ENCODE measurements around the gene CARS1.
A peak's percentile ranks its signal among the peaks of the same experiment; 100 is the strongest.

The CARS1 gene

GRCh38 chr11:3008746-3009336 is 48.4 kb downstream of the CARS1 start:
- DNase-seq (ENCODE audit: low read depth): no peak

GRCh38 chr11:3007404-3008010 is 49.7 kb downstream of the CARS1 start:
- no peak for DNase-seq (ENCODE audit: low read depth)

GRCh38 chr11:3006505-3007260 is 50.5 kb downstream of the CARS1 start:
- no peak for DNase-seq (ENCODE audit: low read depth)

GRCh38 chr11:3004481-3004880 is 52.7 kb downstream of the CARS1 start:
- DNase-seq (ENCODE audit: low read depth): no peak

GRCh38 chr11:3003396-3004231 is 53.6 kb downstream of the CARS1 start:
- no peak for DNase-seq (ENCODE audit: low read depth)

- DNase-seq (ENCODE audit: low read depth): no peak
Measured at GRCh38 chr11:3002871-3003270, 54.4 kb downstream of the CARS1 start.

- DNase-seq (ENCODE audit: low read depth): no peak
Measured at GRCh38 chr11:3002351-3002861, 54.8 kb downstream of the CARS1 start.

- no peak for DNase-seq (ENCODE audit: low read depth)
Measured at GRCh38 chr11:3001496-3001895, 55.7 kb downstream of the CARS1 start.

- DNase-seq (ENCODE audit: low read depth): peak; percentile 23
Measured at GRCh38 chr11:3000032-3000961, 56.9 kb downstream of the CARS1 start.

- DNase-seq (ENCODE audit: low read depth): no peak
Measured at GRCh38 chr11:2999464-2999998, 57.7 kb downstream of the CARS1 start.

- DNase-seq (ENCODE audit: low read depth): no peak
Measured at GRCh38 chr11:2998073-2998850, 59.0 kb downstream of the CARS1 start.

GRCh38 chr11:2997406-2997805 is 59.8 kb downstream of the CARS1 start:
- no peak for DNase-seq (ENCODE audit: low read depth)

- no peak for DNase-seq (ENCODE audit: low read depth)
Measured at GRCh38 chr11:2996976-2997375, 60.2 kb downstream of the CARS1 start.

- DNase-seq (ENCODE audit: low read depth): no peak
Measured at GRCh38 chr11:2995893-2996554, 61.2 kb downstream of the CARS1 start.

- DNase-seq (ENCODE audit: low read depth): no peak
Measured at GRCh38 chr11:2995031-2995561, 62.1 kb downstream of the CARS1 start.

- DNase-seq (ENCODE audit: low read depth): no peak
Measured at GRCh38 chr11:2994336-2994730, 62.9 kb downstream of the CARS1 start.

GRCh38 chr11:2992997-2993325 is 64.3 kb downstream of the CARS1 start:
- no peak for DNase-seq (ENCODE audit: low read depth)

GRCh38 chr11:2992234-2992996 is 64.8 kb downstream of the CARS1 start, which contains the start of gene NAP1L4:
Gene NAP1L4 (minus strand): TSS chr11:2992329. CDS start chr11:2979220, 13,109 bp downstream.
- DNase-seq (ENCODE audit: low read depth): peak; percentile 94

Data from fibroblast of gingiva (primary cell).